PC-3 (cell line): ENCODE data around the gene NPY. TPM values are rescaled to one million over a fixed set of nuclear protein-coding genes. Genes with fewer than 3 reads are reported as not detected.

Experiments used
- ATAC-seq: fragments of 200-7000 bp; cut with Tn5 transposase; 2 replicates; pipeline ENCODE4 v1.9.1; 2020; ENCODE audit warnings: mild to moderate bottlenecking, moderate library complexity
- BruUV-seq: library from RNA; stranded (reverse); fragments of 400-500 nt; replicated peaks from 2 replicates; lab custom pipeline; 2021; lab: Mats Ljungman, UMichigan
- CTCF ChIA-PET: fragments of 300-600 bp; sonication (Branson Sonifier 250); formaldehyde crosslinking; loops from one replicate; lab custom pipeline; 2022; ENCODE audit warnings: antibody characterized with exemption; lab: Charles Lee
- POLR2A ChIA-PET: fragments of 300-600 bp; sonication (Branson Sonifier 250); formaldehyde crosslinking; loops from one replicate; lab custom pipeline; 2022; ENCODE audit warnings: antibody characterized with exemption; ENCODE audit not compliant: unreplicated experiment; lab: Charles Lee
- DNase-seq: peaks from one replicate; pipeline ENCODE4 v3.0.0-alpha.2; 2015
- H2AFZ ChIP-seq: fragments of 300-600 bp; sonication (generic); 2 replicates; pipeline ENCODE4 v1.6.0; 2016; ENCODE audit warnings: antibody characterized with exemption, low read length
- H3F3A ChIP-seq: fragments of 300-600 bp; sonication (generic); one replicate; pipeline ENCODE4 v1.6.0; 2017; ENCODE audit warnings: antibody characterized with exemption, low read length, control low read depth, mild to moderate bottlenecking; ENCODE audit not compliant: unreplicated experiment
- H3K27ac ChIP-seq: fragments of 300-600 bp; sonication (generic); 2 replicates; pipeline ENCODE4 v1.5.1; 2016; ENCODE audit warnings: mild to moderate bottlenecking, low read length
- H3K27me3 ChIP-seq: fragments of 300-600 bp; sonication (generic); 2 replicates; pipeline ENCODE4 v1.6.1; 2016; ENCODE audit warnings: low read length, mixed read lengths
- H3K36me3 ChIP-seq: fragments of 300-600 bp; sonication (generic); 2 replicates; pipeline ENCODE4 v1.6.1; 2016; ENCODE audit warnings: low read depth, mixed run types, low read length, mixed read lengths
- H3K4me1 ChIP-seq: fragments of 300-600 bp; sonication (generic); 2 replicates; pipeline ENCODE4 v1.5.1; 2016; ENCODE audit warnings: low read length; ENCODE audit not compliant: insufficient read depth
- H3K4me2 ChIP-seq: fragments of 300-600 bp; sonication (generic); 2 replicates; pipeline ENCODE4 v1.6.0; 2016; ENCODE audit warnings: low read length
- H3K4me3 ChIP-seq: fragments of 300-600 bp; sonication (generic); 2 replicates; pipeline ENCODE4 v1.5.1; 2016; ENCODE audit warnings: mild to moderate bottlenecking, low read length, mixed read lengths
- H3K79me2 ChIP-seq: fragments of 300-600 bp; sonication (generic); 2 replicates; pipeline ENCODE4 v1.6.1; 2017; ENCODE audit warnings: low read length, mixed read lengths
- H3K9ac ChIP-seq: fragments of 300-600 bp; sonication (generic); 2 replicates; pipeline ENCODE4 v1.6.0; 2016; ENCODE audit warnings: mild to moderate bottlenecking, low read length
- H3K9me2 ChIP-seq: fragments of 300-600 bp; sonication (generic); replicated peaks from 2 replicates; pipeline ENCODE4 v1.6.1; 2016; ENCODE audit warnings: mixed run types, low read length, mixed read lengths
- H3K9me3 ChIP-seq: fragments of 300-600 bp; sonication (generic); 2 replicates; pipeline ENCODE4 v1.6.1; 2016; ENCODE audit warnings: low read length, mixed read lengths
- H4K20me1 ChIP-seq: fragments of 300-600 bp; sonication (generic); 2 replicates; pipeline ENCODE4 v1.6.1; 2016; ENCODE audit warnings: low read length, mixed read lengths
- EZH2 ChIP-seq: fragments of 300-600 bp; sonication (generic); IDR thresholded peaks from one replicate; pipeline ENCODE4 v1.6.1; 2017; ENCODE audit warnings: antibody characterized with exemption, mild to moderate bottlenecking, low read length; ENCODE audit not compliant: unreplicated experiment
- EZH2phosphoT487 ChIP-seq: fragments of 300-600 bp; sonication (generic); IDR thresholded peaks from 2 replicates; pipeline ENCODE4 v1.6.1; 2018; ENCODE audit warnings: mild to moderate bottlenecking, antibody characterized with exemption, low read length, borderline replicate concordance
- intact Hi-C: fragments of 100-400 bp; cut with micrococcal nuclease; formaldehyde crosslinking; loops from 2 replicates; pipeline ENCODE4 v1.9.0; 2023
- total RNA-seq: library from RNA; depleted of rRNA; stranded (reverse); fragments of >200 nt; gene quantifications from 2 replicates; pipeline ENCODE4 v1.2.3, GENCODE V29; 2014
- TF ChIP-seq, protein P1 (sequence below): fragments of 300-600 bp; sonication (generic); conservative IDR thresholded peaks from 2 replicates; pipeline ENCODE4 v1.5.1; 2017; ENCODE audit warnings: antibody characterized with exemption, low read depth, mild to moderate bottlenecking, low read length

NPY gene
- total RNA-seq, 1 experiment from 2014 or later: not detected

- no peaks in the 10 kb centered on the region for H3K9me2 ChIP-seq
- peak; percentile 2 for DNase-seq
- no peak overlapping the region for H3K4me3 ChIP-seq
- H3F3A ChIP-seq: no peaks in the 10 kb centered on the region
- intact Hi-C loops: no loop called here
- no peaks in the 10 kb centered on the region for H3K79me2 ChIP-seq
- H3K4me2 ChIP-seq: no peak overlapping the region
- H4K20me1 ChIP-seq: no peaks in the 10 kb centered on the region
- peaks cover 31% of the 10 kb centered on the region for H3K27me3 ChIP-seq
- H3K9me3 ChIP-seq: no peaks in the 10 kb centered on the region
- TF ChIP-seq EZH2phosphoT487 (no peak), EZH2 (no peak)
- TF ChIP-seq, protein P1, sequence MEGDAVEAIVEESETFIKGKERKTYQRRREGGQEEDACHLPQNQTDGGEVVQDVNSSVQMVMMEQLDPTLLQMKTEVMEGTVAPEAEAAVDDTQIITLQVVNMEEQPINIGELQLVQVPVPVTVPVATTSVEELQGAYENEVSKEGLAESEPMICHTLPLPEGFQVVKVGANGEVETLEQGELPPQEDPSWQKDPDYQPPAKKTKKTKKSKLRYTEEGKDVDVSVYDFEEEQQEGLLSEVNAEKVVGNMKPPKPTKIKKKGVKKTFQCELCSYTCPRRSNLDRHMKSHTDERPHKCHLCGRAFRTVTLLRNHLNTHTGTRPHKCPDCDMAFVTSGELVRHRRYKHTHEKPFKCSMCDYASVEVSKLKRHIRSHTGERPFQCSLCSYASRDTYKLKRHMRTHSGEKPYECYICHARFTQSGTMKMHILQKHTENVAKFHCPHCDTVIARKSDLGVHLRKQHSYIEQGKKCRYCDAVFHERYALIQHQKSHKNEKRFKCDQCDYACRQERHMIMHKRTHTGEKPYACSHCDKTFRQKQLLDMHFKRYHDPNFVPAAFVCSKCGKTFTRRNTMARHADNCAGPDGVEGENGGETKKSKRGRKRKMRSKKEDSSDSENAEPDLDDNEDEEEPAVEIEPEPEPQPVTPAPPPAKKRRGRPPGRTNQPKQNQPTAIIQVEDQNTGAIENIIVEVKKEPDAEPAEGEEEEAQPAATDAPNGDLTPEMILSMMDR: no peak
- H3K36me3 ChIP-seq: no peaks in the 10 kb centered on the region
- ChIA-PET CTCF (no interaction called here), POLR2A (no interaction called here)
- no TSS peak for BruUV-seq
- H3K4me1 ChIP-seq: no peaks in the 10 kb centered on the region
- H3K9ac ChIP-seq: no peak overlapping the region
- no peak overlapping the region for H3K27ac ChIP-seq
- ATAC-seq: no peak
- no peak overlapping the region for H2AFZ ChIP-seq
These were observed 56.7 kb downstream of the NPY start for GRCh38 chr7:24340727-24341126.
